HFF-Myc (cell line): Measurements from ENCODE around the gene MTRF1L.

Experiments used
- DNase-seq: peaks from one replicate; pipeline ENCODE4 v3.0.0-alpha.2; 2011; ENCODE audit warnings: low read depth; ENCODE audit errors: extremely low read depth
- H3K4me3 ChIP-seq: replicated peaks from 2 replicates; pipeline ENCODE4 v1.5.1; 2011; ENCODE audit warnings: low read depth, mild to moderate bottlenecking, control low read depth, low read length
- CTCF ChIP-seq: IDR thresholded peaks from 2 replicates; pipeline ENCODE4 v1.5.1; 2012; ENCODE audit warnings: mild to moderate bottlenecking, low read depth, low read length, control low read depth; ENCODE audit errors: missing control alignments

MTRF1L gene

GRCh38 chr6:153038378-153039057 lies 36.0 kb upstream of the MTRF1L start:
- H3K4me3 ChIP-seq, result no peak overlapping the region
- TF ChIP-seq CTCF, result no peak
- DNase-seq, result no peak

GRCh38 chr6:153034139-153034538 lies 31.6 kb upstream of the MTRF1L start:
- no peak for TF ChIP-seq CTCF
- no peak for DNase-seq
- no peak overlapping the region for H3K4me3 ChIP-seq

GRCh38 chr6:153032255-153032882 lies 29.9 kb upstream of the MTRF1L start:
- TF ChIP-seq CTCF, result no peak
- no peak overlapping the region for H3K4me3 ChIP-seq
- peak; percentile 37 for DNase-seq

DNA sequence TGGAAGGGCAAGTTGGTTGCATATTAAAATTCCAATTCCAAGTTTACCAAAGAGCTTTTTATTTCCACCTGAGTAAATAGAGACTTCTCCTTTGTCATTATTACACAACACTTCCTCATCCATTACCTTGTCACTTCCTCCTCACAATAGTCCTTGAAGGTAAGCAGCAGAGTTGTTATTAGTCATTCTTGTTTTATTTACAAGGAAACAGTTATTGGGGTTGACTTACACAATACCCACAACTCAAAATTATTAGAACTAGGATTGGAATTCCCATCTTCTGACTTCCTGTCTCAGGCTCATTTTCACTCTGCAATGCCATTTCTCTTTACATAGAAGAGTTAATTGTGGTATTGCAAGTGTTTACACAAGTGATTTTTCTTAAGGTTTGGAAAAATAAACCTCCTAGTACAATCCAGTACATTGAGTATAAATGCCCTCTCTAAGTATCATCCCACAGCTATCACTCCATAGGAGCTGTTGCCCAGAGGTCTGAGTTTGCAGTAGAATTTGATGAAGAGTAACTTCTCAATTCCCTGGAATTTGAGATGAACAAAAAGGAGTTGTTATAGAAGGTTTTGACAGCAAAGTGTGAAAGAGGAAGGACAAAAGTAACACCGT lies 28.9 kb upstream of the MTRF1L start:
- no peak overlapping the region for H3K4me3 ChIP-seq
- no peak for DNase-seq
- TF ChIP-seq CTCF, result no peak

- no peak overlapping the region for H3K4me3 ChIP-seq
- no peak for TF ChIP-seq CTCF
- no peak for DNase-seq
These were observed 26.5 kb upstream of the MTRF1L start for GRCh38 chr6:153028963-153029362.

DNA sequence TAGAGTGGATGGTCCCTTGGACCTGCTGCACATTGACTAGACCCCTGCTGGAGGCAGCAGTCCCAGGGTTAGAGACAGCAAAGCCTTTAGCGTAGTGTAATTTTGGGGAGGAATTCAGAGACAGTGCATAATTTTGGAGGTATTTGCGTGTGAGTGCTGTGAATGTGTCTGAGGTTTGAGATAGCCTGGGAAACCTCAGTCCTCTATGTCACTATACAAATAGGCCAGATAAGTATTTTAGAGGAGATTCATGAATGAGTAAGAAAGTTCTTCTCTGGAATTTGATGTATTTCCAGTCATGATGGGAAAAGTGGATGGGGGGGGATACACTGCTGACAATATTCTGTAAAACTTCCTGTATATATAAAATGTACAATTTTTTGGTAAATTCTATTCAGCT lies 25.8 kb upstream of the MTRF1L start:
- H3K4me3 ChIP-seq, result no peak overlapping the region
- no peak for DNase-seq
- no peak for TF ChIP-seq CTCF
